Esophagus muscularis mucosa (tissue), 4 donors: ENCODE measurements around the gene SZT2. TPM values are rescaled to one million over a fixed set of nuclear protein-coding genes. Genes with fewer than 3 reads are reported as not detected.
A peak's percentile ranks its signal among the peaks of the same experiment; 100 is the strongest.

Experiments
- DNase-seq: peaks from one replicate; pipeline ENCODE4 v3.0.0-alpha.2; 2017; ENCODE audit errors: extremely low spot score
- H3K27ac ChIP-seq, 4 donors: fragments of 200-600 bp; sonication (generic); replicated peaks in 1 of 4; 1 replicate in 3 of 4; 2 replicates in 1 of 4; pipeline ENCODE4 v1.5.1; 2016 to 2019; ENCODE audit warnings: mild to moderate bottlenecking in 1 of 4
- H3K27me3 ChIP-seq, 4 donors: fragments of 200-600 bp; sonication (generic); one replicate each; pipeline versions ENCODE4 v1.5.1 to v1.6.0; 2016 to 2019
- H3K36me3 ChIP-seq, 4 donors: fragments of 200-600 bp; sonication (generic); one replicate each; pipeline ENCODE4 v1.5.1; 2016 to 2019
- H3K4me1 ChIP-seq, 4 donors: fragments of 200-600 bp; sonication (generic); one replicate each; pipeline ENCODE4 v1.5.1; 2016 to 2019
- H3K4me3 ChIP-seq, 4 donors: fragments of 200-600 bp; sonication (generic); 1 replicate in 2 of 4; 2 replicates in 2 of 4; pipeline ENCODE4 v1.5.1; 2016 to 2019; ENCODE audit warnings: mild to moderate bottlenecking in 4 of 4, moderate library complexity in 1 of 4
- H3K9me3 ChIP-seq, 4 donors: fragments of 200-600 bp; sonication (generic); 1 replicate in 3 of 4; 2 replicates in 1 of 4; pipeline ENCODE4 v1.5.1; 2016 to 2019
- EP300 ChIP-seq: sonication (generic); formaldehyde crosslinking; IDR thresholded peaks from one replicate; pipeline ENCODE4 v1.6.1; 2017; ENCODE audit warnings: antibody characterized with exemption
- POLR2A ChIP-seq: fragments of 450-650 bp; IDR thresholded peaks from one replicate; pipeline ENCODE4 v1.6.1; 2017; ENCODE audit warnings: antibody characterized with exemption, moderate library complexity, mild to moderate bottlenecking, low read depth
- POLR2AphosphoS5 ChIP-seq, 2 donors: sonication (generic); formaldehyde crosslinking; IDR thresholded peaks; one replicate each; pipeline ENCODE4 v1.6.1; 2017; ENCODE audit warnings: antibody characterized with exemption in 2 of 2
- WGBS: methylation state at CpG from one replicate; pipeline ENCODE4 v1.1.5; 2018; 5-methylcytosine and 5-hydroxymethylcytosine counted together
- intact Hi-C: fragments of 100-400 bp; cut with DNase I; formaldehyde crosslinking; loops from one replicate; pipeline ENCODE4 v1.15.1; 2023
- total RNA-seq, 4 donors: library from RNA; depleted of rRNA; stranded (reverse); fragments of >200 nt; gene quantifications; one replicate each; pipeline versions ENCODE4 v1.1.0 to v1.2.1, GENCODE V29; 2016
- TF ChIP-seq, protein P1 (sequence below), 3 experiments: fragments of 200-600 bp in 2 of 3; fragments of 450-650 bp in 1 of 3; sonication (generic) in 2 of 3; IDR thresholded peaks; one replicate each; pipeline ENCODE4 v1.5.1; 2017 to 2019; ENCODE audit warnings: antibody characterized with exemption in 3 of 3, mild to moderate bottlenecking in 2 of 3, moderate library complexity in 1 of 3

The SZT2 gene
- total RNA-seq, 4 donors from 2014 or later = 25.2 to 45.9 (median 31.3) TPM

DNA sequence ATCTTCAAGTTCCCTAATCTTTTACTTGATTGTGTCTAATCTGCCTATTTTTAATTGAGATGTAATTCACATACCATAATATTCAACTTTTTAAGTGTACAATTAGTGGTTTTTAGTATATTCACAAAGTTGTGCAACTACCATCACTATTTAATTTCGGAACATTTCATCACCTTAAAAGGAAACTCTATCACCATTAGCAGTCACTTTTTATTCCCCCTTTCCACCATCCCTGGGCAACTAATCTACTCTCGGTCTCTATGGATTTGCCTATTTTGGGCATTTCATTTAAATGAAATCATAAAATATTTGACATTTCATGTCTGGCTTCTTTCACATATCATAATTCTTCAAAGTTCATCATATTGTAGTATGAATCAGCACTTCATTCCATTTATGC, 94.7 kb downstream of the SZT2 start:
- intact Hi-C loops = no loop called here
- Histone ChIP-seq H3K9me3 (peaks cover 0 to 14% (median 3%) of the 10 kb centered on the region in 4 donors), H3K27ac (no peak overlapping the region), H3K4me3 (no peak overlapping the region), H3K36me3 (no peaks in the 10 kb centered on the region), H3K4me1 (no peaks in the 10 kb centered on the region), H3K27me3 (no peaks in the 10 kb centered on the region)
- TF ChIP-seq POLR2A = no peak
- TF ChIP-seq, protein P1, sequence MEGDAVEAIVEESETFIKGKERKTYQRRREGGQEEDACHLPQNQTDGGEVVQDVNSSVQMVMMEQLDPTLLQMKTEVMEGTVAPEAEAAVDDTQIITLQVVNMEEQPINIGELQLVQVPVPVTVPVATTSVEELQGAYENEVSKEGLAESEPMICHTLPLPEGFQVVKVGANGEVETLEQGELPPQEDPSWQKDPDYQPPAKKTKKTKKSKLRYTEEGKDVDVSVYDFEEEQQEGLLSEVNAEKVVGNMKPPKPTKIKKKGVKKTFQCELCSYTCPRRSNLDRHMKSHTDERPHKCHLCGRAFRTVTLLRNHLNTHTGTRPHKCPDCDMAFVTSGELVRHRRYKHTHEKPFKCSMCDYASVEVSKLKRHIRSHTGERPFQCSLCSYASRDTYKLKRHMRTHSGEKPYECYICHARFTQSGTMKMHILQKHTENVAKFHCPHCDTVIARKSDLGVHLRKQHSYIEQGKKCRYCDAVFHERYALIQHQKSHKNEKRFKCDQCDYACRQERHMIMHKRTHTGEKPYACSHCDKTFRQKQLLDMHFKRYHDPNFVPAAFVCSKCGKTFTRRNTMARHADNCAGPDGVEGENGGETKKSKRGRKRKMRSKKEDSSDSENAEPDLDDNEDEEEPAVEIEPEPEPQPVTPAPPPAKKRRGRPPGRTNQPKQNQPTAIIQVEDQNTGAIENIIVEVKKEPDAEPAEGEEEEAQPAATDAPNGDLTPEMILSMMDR (IDR thresholded peaks at IDR 0.05) = no peak
- TF ChIP-seq POLR2AphosphoS5 (IDR thresholded peaks at IDR 0.05) = no peak
- no peak for TF ChIP-seq EP300
- WGBS = 91% methylated on average over 2 of the region's 2 CpGs
- no peak for DNase-seq

DNA sequence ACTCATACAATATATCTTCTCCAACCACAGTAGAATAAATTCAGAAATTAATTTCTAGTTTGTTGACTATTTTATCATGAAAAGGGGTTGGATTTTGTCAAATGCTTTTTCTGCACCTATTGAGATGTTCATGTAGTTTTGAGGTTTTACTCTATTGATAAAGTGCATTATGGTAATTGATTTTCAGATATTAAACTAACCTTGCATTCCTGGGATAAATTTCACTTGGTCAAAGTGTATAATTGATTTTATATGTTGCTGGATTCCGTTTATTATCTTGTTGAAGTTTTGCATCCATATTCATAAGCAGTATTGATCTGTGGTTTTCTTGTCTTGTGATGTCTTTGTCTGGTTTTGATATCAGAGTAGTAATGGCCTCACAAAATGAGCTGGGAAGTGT, 98.5 kb downstream of the SZT2 start:
- 66% methylated on average over 1 of the region's 1 CpG for WGBS
- no peak for TF ChIP-seq POLR2AphosphoS5 (IDR thresholded peaks at IDR 0.05)
- TF ChIP-seq POLR2A = no peak
- no peak for TF ChIP-seq EP300
- TF ChIP-seq, protein P1 (IDR thresholded peaks at IDR 0.05) = no peak
- H3K27ac ChIP-seq = no peak overlapping the region
- peaks cover 0 to 23% (median 5%) of the 10 kb centered on the region in 4 donors for H3K9me3 ChIP-seq
- no peaks in the 10 kb centered on the region for H3K4me1 ChIP-seq
- no peaks in the 10 kb centered on the region for H3K27me3 ChIP-seq
- intact Hi-C loops = no loop called here
- no peaks in the 10 kb centered on the region for H3K36me3 ChIP-seq
- DNase-seq = no peak
- no peak overlapping the region for H3K4me3 ChIP-seq

DNA sequence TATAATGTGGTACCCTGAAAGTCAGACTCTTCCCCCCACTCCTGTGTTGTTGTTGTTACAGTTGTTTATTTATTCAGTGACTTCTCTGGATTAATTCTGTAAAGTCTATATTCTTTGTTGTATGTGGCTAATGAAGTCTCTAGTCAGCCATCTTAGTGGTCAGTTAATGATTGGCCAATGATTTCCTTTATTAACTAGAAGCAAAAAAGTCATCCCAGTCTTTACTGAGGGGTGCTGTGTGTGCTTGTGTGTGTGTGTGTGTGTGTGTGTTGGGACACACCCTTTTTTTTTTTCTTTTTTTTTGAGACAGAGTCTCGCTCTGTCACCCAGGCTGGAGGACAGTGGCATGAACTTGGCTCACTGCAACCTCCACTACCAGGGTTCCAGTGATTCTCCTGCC, 101.4 kb downstream of the SZT2 start:
- Histone ChIP-seq H3K9me3 (peaks cover 0 to 23% (median 5%) of the 10 kb centered on the region in 4 donors), H3K4me1 (no peaks in the 10 kb centered on the region), H3K27ac (no peak overlapping the region), H3K27me3 (no peaks in the 10 kb centered on the region), H3K36me3 (no peaks in the 10 kb centered on the region), H3K4me3 (no peak overlapping the region)
- no peak for TF ChIP-seq POLR2A
- WGBS = 100% methylated on average over 1 of the region's 1 CpG
- intact Hi-C loops = no loop called here
- DNase-seq = no peak

DNA sequence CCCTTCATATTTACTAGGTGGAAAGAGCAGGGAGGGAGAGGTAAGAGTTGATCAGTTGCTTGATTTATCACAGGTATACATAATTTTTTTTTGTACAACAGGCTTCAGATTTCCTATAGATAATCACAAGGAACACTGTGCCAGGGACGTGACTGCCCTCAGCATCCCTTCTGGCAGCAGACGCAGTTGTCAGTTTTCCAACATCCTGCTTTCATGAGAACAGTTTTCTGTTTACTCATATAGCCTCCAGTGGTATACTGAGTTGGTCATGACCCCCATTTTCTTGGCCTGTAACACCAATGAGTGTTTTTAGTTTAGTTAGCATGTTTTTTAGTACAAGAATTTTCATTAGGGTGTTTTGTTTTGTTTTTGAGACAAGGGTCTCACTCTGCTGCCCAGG, 103.1 kb downstream of the SZT2 start:
- no peaks in the 10 kb centered on the region for H3K36me3 ChIP-seq
- H3K4me3 ChIP-seq = no peak overlapping the region
- H3K27ac ChIP-seq = no peak overlapping the region
- 62% methylated on average over 2 of the region's 2 CpGs for WGBS
- intact Hi-C loops = no loop called here
- H3K27me3 ChIP-seq = no peaks in the 10 kb centered on the region
- no peaks in the 10 kb centered on the region for H3K4me1 ChIP-seq
- peak; percentile 31 for DNase-seq
- H3K9me3 ChIP-seq = peaks cover 0 to 15% (median 4%) of the 10 kb centered on the region in 4 donors
- TF ChIP-seq POLR2AphosphoS5 (IDR thresholded peaks at IDR 0.05) (no peak), EP300 (no peak), POLR2A (no peak)
- TF ChIP-seq, protein P1 (IDR thresholded peaks at IDR 0.05) = no peak

DNA sequence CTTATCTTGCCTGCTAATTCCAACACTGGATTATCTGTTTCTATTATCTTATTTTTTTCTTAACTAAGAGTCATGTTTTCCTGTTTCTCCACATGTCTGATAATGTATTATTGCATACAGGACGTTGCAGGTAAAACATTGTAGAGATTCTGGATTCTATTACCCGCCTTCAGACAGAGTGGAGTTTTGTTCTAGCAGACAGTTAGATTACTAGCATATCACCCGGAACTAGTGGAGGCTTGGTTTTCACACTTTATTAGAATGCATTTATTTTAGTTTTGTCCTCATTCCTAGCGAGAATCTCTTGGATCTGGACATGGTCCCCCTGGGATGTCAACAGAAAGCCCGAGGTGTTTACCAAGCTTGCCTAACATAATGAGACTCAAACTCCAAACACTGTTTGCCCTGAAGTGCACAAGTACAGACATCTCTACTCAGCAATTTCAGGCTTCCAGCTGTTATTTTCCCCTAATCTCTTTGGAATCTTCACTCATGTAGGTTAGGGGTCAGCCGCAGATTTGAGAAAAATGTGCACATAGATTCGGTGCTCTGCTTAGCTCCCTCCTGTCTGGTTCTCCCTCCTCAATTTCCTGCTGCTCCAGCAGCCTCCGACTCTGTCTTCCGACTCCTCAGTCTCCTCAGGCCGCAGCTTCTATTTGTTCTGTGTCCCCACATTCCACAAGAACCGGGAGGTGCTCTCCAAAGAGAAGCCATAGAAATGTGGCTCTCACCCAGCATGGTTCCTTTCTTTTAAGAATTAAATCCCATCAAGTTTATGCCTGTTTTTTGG, 104.2 kb downstream of the SZT2 start:
- H3K4me1 ChIP-seq = no peaks in the 10 kb centered on the region
- WGBS = 42% methylated on average over 11 of the region's 11 CpGs
- no peaks in the 10 kb centered on the region for H3K36me3 ChIP-seq
- H3K9me3 ChIP-seq = peaks cover 0 to 10% (median 2%) of the 10 kb centered on the region in 4 donors
- no peak overlapping the region for H3K4me3 ChIP-seq
- no peak overlapping the region for H3K27ac ChIP-seq
- TF ChIP-seq POLR2AphosphoS5 (IDR thresholded peaks at IDR 0.05) (no peak), EP300 (no peak), POLR2A (no peak)
- TF ChIP-seq, protein P1 (IDR thresholded peaks at IDR 0.05) = no peak
- peak; percentile 42 for DNase-seq
- no peaks in the 10 kb centered on the region for H3K27me3 ChIP-seq
- intact Hi-C loops = no loop called here
